ENCODE data around the gene PCTP.

DNA sequence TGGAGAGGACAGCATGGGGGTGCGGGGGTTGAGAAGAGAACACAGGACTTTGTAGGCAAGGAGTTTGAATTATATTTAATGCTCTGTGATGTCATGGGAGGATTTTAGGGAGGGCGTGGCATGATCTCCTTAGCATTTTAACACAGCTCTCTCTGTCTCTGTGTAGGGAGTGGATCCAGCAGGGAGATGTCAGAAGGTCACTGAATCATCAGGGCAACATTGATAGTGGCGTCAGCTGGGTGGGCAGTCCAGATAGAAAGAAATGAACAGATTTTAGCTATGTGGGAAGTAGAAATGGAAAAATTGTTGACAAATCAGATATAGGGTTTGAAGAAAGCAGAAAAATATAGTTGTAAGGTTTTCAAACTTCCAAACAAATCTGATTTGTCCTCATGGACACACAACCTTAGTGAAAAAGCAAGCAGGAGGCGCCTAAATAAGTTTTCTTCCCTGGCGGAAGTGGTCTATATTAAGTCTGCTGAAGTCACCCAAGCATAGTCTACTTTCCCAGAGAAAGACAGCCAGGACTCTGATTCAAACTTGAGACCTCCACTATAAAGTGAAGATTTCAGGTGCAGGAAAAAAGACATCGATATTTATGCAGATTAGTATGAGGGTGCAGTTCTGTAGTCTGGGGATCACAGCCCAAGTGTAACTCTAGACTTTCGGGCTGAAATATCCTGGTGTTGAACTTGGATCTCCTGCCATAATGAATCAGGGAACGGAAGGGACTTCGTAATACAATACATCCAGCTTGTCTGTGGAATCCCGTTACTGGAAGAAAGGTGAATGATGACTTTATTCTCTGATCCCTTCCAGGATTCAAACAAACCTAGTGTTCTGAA is 10.1 kb upstream of the PCTP start:
- TF ChIP-seq, protein P1, sequence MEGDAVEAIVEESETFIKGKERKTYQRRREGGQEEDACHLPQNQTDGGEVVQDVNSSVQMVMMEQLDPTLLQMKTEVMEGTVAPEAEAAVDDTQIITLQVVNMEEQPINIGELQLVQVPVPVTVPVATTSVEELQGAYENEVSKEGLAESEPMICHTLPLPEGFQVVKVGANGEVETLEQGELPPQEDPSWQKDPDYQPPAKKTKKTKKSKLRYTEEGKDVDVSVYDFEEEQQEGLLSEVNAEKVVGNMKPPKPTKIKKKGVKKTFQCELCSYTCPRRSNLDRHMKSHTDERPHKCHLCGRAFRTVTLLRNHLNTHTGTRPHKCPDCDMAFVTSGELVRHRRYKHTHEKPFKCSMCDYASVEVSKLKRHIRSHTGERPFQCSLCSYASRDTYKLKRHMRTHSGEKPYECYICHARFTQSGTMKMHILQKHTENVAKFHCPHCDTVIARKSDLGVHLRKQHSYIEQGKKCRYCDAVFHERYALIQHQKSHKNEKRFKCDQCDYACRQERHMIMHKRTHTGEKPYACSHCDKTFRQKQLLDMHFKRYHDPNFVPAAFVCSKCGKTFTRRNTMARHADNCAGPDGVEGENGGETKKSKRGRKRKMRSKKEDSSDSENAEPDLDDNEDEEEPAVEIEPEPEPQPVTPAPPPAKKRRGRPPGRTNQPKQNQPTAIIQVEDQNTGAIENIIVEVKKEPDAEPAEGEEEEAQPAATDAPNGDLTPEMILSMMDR (IDR thresholded peaks at IDR 0.05; ENCODE audit: low read length): no peak
- no peak for TF ChIP-seq EZH2 (IDR thresholded peaks at IDR 0.05; ENCODE audit: borderline replicate concordance, low read length)

Measured in OCI-LY1 (cell line).